ENCODE results near the gene CAMK2A. TPM values are rescaled to one million over a fixed set of nuclear protein-coding genes. Genes with fewer than 3 reads are reported as not detected.
A peak's percentile ranks its signal among the peaks of the same experiment; 100 is the strongest.

Gene CAMK2A
- total RNA-seq, 2 experiments from 2014 or later, result not detected

GRCh38 chr5:150219861-150220260 lies 69.7 kb downstream of the CAMK2A start:
- no peaks in the 10 kb centered on the region for H3K9me3 Mint-ChIP-seq
- no peaks in the 10 kb centered on the region for H3K36me3 Mint-ChIP-seq (ENCODE audit: low read depth)
- no peak overlapping the region for H3K27ac Mint-ChIP-seq
- ChIA-PET CTCF (interaction anchor here (1.1 to 4.7 kb wide), 6 partner anchors 10 to 91 kb away, joined by 3 to 47 read pairs (median 6); no protein-coding TSS in a partner anchor), POLR2A (no interaction called here)
- no peak for DNase-seq
- no peak for ATAC-seq
- no peak for TF ChIP-seq CTCF (IDR thresholded peaks at IDR 0.05)
- peaks cover 2% of the 10 kb centered on the region for H3K4me1 Mint-ChIP-seq (ENCODE audit: low read depth)
- peaks cover 6% of the 10 kb centered on the region for H3K27me3 Mint-ChIP-seq
- no peak overlapping the region for H3K4me3 Mint-ChIP-seq
- intact Hi-C loops (cut with micrococcal nuclease), result loop anchor here (2.0 kb wide), 1 partner anchor 89 kb away; no protein-coding TSS in a partner anchor

- no peak for DNase-seq
- TF ChIP-seq CTCF (IDR thresholded peaks at IDR 0.05), result no peak
- ChIA-PET POLR2A (no interaction called here), CTCF (interaction anchor here (1.1 to 4.7 kb wide), 10 partner anchors 9 to 213 kb away, joined by 3 to 47 read pairs (median 4); no protein-coding TSS in a partner anchor)
- Mint-ChIP-seq H3K4me1 (ENCODE audit: low read depth) (peaks cover 2% of the 10 kb centered on the region), H3K36me3 (ENCODE audit: low read depth) (no peaks in the 10 kb centered on the region), H3K4me3 (no peak overlapping the region), H3K27me3 (peaks cover 6% of the 10 kb centered on the region), H3K27ac (no peak overlapping the region), H3K9me3 (no peaks in the 10 kb centered on the region)
- intact Hi-C loops (cut with micrococcal nuclease), result loop anchor here (2.0 kb wide), 1 partner anchor 88 kb away; no protein-coding TSS in a partner anchor
- ATAC-seq, result no peak
These were observed 70.4 kb downstream of the CAMK2A start for GRCh38 chr5:150219142-150219541.

GRCh38 chr5:150218693-150219035 lies 70.9 kb downstream of the CAMK2A start:
- ChIA-PET POLR2A (no interaction called here), CTCF (interaction anchor here (0.6 to 4.7 kb wide), 18 partner anchors 9 to 213 kb away, joined by 3 to 47 read pairs (median 3); no protein-coding TSS in a partner anchor)
- intact Hi-C loops (cut with micrococcal nuclease), result loop anchor here (1.0 to 2.0 kb wide), 2 partner anchors 57 to 88 kb away; no protein-coding TSS in a partner anchor
- H3K36me3 Mint-ChIP-seq (ENCODE audit: low read depth), result no peaks in the 10 kb centered on the region
- TF ChIP-seq CTCF (IDR thresholded peaks at IDR 0.05), result no peak
- H3K27me3 Mint-ChIP-seq, result peaks cover 6% of the 10 kb centered on the region
- H3K9me3 Mint-ChIP-seq, result no peaks in the 10 kb centered on the region
- ATAC-seq, result no peak
- H3K27ac Mint-ChIP-seq, result no peak overlapping the region
- peaks cover 2% of the 10 kb centered on the region for H3K4me1 Mint-ChIP-seq (ENCODE audit: low read depth)
- DNase-seq, result no peak
- H3K4me3 Mint-ChIP-seq, result no peak overlapping the region

- H3K9me3 Mint-ChIP-seq, result no peaks in the 10 kb centered on the region
- intact Hi-C loops (cut with micrococcal nuclease), result loop anchor here (1.0 to 2.0 kb wide), 2 partner anchors 57 to 87 kb away; no protein-coding TSS in a partner anchor
- peaks cover 2% of the 10 kb centered on the region for H3K4me1 Mint-ChIP-seq (ENCODE audit: low read depth)
- H3K36me3 Mint-ChIP-seq (ENCODE audit: low read depth), result no peaks in the 10 kb centered on the region
- H3K27me3 Mint-ChIP-seq, result peaks cover 6% of the 10 kb centered on the region
- no peak overlapping the region for H3K4me3 Mint-ChIP-seq
- peak; percentile 79 for TF ChIP-seq CTCF (IDR thresholded peaks at IDR 0.05)
- ChIA-PET POLR2A (interaction anchor here (0.7 kb wide), 1 partner anchor 87 kb away, joined by 3 read pairs; no protein-coding TSS in a partner anchor), CTCF (interaction anchor here (0.6 to 4.7 kb wide), 19 partner anchors 8 to 212 kb away, joined by 3 to 47 read pairs (median 3); partner anchors contain the start of gene CDX1)
- ATAC-seq (peak; percentile 98), DNase-seq (peak; percentile 86)
- no peak overlapping the region for H3K27ac Mint-ChIP-seq
These were observed 71.5 kb downstream of the CAMK2A start for GRCh38 chr5:150217873-150218692.

GRCh38 chr5:150217038-150217437 lies 72.5 kb downstream of the CAMK2A start:
- no peak for TF ChIP-seq CTCF (IDR thresholded peaks at IDR 0.05)
- ChIA-PET CTCF (interaction anchor here (0.6 to 4.7 kb wide), 6 partner anchors 41 to 99 kb away, joined by 3 to 47 read pairs (median 4); partner anchors contain the start of gene CDX1), POLR2A (no interaction called here)
- Mint-ChIP-seq H3K27ac (no peak overlapping the region), H3K9me3 (no peaks in the 10 kb centered on the region), H3K4me3 (no peak overlapping the region), H3K27me3 (peaks cover 6% of the 10 kb centered on the region), H3K4me1 (ENCODE audit: low read depth) (peaks cover 2% of the 10 kb centered on the region), H3K36me3 (ENCODE audit: low read depth) (no peaks in the 10 kb centered on the region)
- ATAC-seq (no peak), DNase-seq (no peak)
- intact Hi-C loops (cut with micrococcal nuclease), result no loop called here
